GM10266 (cell line): Measurements from ENCODE around the gene PLPP1.

Experiments used
- DNase-seq: peaks from one replicate; pipeline ENCODE4 v3.0.0; 2012; ENCODE audit errors: extremely low spot score
- CTCF ChIP-seq: IDR thresholded peaks from 2 replicates; pipeline ENCODE4 v1.5.1; 2012; ENCODE audit warnings: mild to moderate bottlenecking, low read depth; ENCODE audit not compliant: control insufficient read depth, insufficient read depth; ENCODE audit errors: missing control alignments

PLPP1 gene

GRCh38 chr5:55440188-55440646, 94.5 kb downstream of the PLPP1 start:
- no peak for TF ChIP-seq CTCF
- DNase-seq: no peak

- DNase-seq: no peak
- no peak for TF ChIP-seq CTCF
Measured at GRCh38 chr5:55438998-55439397, 95.8 kb downstream of the PLPP1 start.

- no peak for TF ChIP-seq CTCF
- DNase-seq: no peak
Measured at GRCh38 chr5:55437859-55438206, 96.9 kb downstream of the PLPP1 start.

GRCh38 chr5:55437452-55437851, 97.3 kb downstream of the PLPP1 start:
- no peak for DNase-seq
- TF ChIP-seq CTCF: no peak

GRCh38 chr5:55432549-55432948, 102.2 kb downstream of the PLPP1 start:
- no peak for DNase-seq
- TF ChIP-seq CTCF: no peak

GRCh38 chr5:55429613-55430253, 105.0 kb downstream of the PLPP1 start:
- TF ChIP-seq CTCF: no peak
- no peak for DNase-seq

GRCh38 chr5:55429221-55429612, 105.5 kb downstream of the PLPP1 start:
- no peak for DNase-seq
- TF ChIP-seq CTCF: no peak
